Fibroblast of villous mesenchyme (primary cell): ENCODE measurements around the gene FCRLA. TPM values are rescaled to one million over a fixed set of nuclear protein-coding genes. Genes with fewer than 3 reads are reported as not detected.
A peak's percentile ranks its signal among the peaks of the same experiment; 100 is the strongest.

ENCODE experiments used
- DNase-seq: peaks from one replicate; pipeline ENCODE4 v3.0.0-alpha.2; 2010; ENCODE audit warnings: low read depth
- H3K4me3 ChIP-seq: 2 replicates; pipeline ENCODE4 v1.5.1; 2011; ENCODE audit warnings: low read depth, mild to moderate bottlenecking, low read length
- small RNA-seq: library from RNA; depleted of rRNA; stranded (forward); fragments of <200 nt; gene quantifications from one replicate; pipeline ENCODE3, GENCODE V24; 2012
- total RNA-seq: library from RNA; depleted of rRNA; stranded (reverse); fragments of >200 nt; gene quantifications from 2 replicates; pipeline ENCODE4 v1.2.3, GENCODE V29; 2012
- TF ChIP-seq, protein P1 (sequence below): IDR thresholded peaks from 2 replicates; pipeline ENCODE4 v1.5.1; 2012; ENCODE audit warnings: low read depth, mild to moderate bottlenecking, low read length; ENCODE audit not compliant: insufficient read depth

Gene FCRLA
- total RNA-seq, 1 donor, result 0.86 TPM

- no peak overlapping the region for H3K4me3 ChIP-seq
- no peak for DNase-seq
- TF ChIP-seq, protein P1, sequence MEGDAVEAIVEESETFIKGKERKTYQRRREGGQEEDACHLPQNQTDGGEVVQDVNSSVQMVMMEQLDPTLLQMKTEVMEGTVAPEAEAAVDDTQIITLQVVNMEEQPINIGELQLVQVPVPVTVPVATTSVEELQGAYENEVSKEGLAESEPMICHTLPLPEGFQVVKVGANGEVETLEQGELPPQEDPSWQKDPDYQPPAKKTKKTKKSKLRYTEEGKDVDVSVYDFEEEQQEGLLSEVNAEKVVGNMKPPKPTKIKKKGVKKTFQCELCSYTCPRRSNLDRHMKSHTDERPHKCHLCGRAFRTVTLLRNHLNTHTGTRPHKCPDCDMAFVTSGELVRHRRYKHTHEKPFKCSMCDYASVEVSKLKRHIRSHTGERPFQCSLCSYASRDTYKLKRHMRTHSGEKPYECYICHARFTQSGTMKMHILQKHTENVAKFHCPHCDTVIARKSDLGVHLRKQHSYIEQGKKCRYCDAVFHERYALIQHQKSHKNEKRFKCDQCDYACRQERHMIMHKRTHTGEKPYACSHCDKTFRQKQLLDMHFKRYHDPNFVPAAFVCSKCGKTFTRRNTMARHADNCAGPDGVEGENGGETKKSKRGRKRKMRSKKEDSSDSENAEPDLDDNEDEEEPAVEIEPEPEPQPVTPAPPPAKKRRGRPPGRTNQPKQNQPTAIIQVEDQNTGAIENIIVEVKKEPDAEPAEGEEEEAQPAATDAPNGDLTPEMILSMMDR, result no peak
Observed at GRCh38 chr1:161740921-161741320, 33.9 kb downstream of the FCRLA start.

GRCh38 chr1:161743231-161743630 lies 36.2 kb downstream of the FCRLA start:
- DNase-seq, result no peak
- TF ChIP-seq, protein P1, result no peak
- H3K4me3 ChIP-seq, result no peak overlapping the region

DNA sequence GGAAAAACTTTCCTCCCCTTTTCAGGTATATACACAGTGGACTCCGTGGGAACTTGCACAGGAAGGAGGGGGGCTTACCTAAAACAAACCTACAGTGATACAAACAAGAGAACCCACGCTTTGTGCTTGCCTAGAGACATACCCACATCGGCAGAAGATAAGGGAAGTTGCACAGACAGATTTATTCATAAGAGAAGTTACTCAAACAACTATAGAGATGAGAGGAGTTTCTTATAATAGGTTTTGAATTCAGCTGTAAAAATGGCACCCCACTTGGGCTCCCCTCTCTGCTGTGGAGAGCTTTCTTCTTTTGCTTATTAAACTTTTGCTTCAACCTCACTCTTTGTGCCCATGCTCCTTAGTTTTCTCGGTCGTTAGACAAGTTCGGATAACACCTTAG lies 40.8 kb downstream of the FCRLA start:
- DNase-seq, result no peak
- TF ChIP-seq, protein P1, result no peak
- H3K4me3 ChIP-seq, result no peak overlapping the region

GRCh38 chr1:161749509-161750407 lies 42.7 kb downstream of the FCRLA start, which contains the start of gene DUSP12:
TSS of gene DUSP12 (plus strand) at chr1:161749786. CDS start at chr1:161749802, 16 bp downstream.
- DNase-seq, result peak; percentile 93
- H3K4me3 ChIP-seq, result peak within 1 kb of the TSS; percentile 95
- TF ChIP-seq, protein P1, result peak; percentile 9

DNA sequence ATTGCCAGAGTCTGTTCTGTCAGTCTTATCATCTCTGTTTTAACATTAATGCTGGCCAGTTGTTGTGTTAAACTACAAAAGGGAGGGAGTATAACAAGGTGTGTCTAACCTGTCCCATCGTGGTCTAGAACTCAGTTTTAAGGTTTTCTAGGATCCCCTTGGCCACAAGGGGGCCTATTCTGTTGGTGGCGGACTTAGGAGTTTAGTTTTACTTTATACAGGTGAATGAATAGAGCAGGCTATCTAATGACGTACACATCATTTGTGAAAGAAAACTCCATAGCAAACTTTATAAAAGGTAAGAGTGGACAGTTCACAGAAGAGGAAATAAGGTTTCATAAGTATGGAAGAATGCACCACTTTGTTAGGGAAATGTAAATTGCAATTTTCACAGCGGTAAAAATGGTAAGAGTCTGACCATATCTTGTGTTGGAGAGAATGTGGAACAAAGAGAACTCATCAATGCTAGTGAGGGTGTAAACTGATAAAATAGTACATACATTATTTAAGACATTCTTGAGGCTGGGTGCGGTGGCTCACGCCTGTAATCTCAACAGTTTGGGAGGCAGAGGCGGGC lies 56.6 kb downstream of the FCRLA start:
- no peak overlapping the region for H3K4me3 ChIP-seq
- TF ChIP-seq, protein P1, result peak; percentile 71
- peak; percentile 30 for DNase-seq

Small RNAs within 50 kb of the gene (small RNA-seq; reads per million reads assigned to genes)
- not detected for gene RF00019
- gene RN7SL466P, result not detected

Other genes starting within 250 kb of the FCRLA start
- gene FCGR2A, start 201.8 kb upstream of the FCRLA start, total RNA-seq, result under 0.01 TPM in 2 replicates
- gene HSPA6, start 182.7 kb upstream of the FCRLA start, total RNA-seq, result under 0.01 TPM in 2 replicates
- not detected in 2 replicates for gene FCGR3A, start 157.4 kb upstream of the FCRLA start, total RNA-seq
- not detected in 2 replicates for gene FCGR3B, start 76.1 kb upstream of the FCRLA start, total RNA-seq
- not detected in 2 replicates for gene FCGR2B, start 44.1 kb upstream of the FCRLA start, total RNA-seq
- 2.9 and 4.3 TPM in 2 replicates for gene FCRLB, start 14.3 kb downstream of the FCRLA start, total RNA-seq
- gene DUSP12, start 42.6 kb downstream of the FCRLA start, total RNA-seq, result 26.3 and 36.4 TPM in 2 replicates
- gene ATF6, start 59.1 kb downstream of the FCRLA start, total RNA-seq, result 22.9 and 32.8 TPM in 2 replicates